Activated naive CD4-positive, alpha-beta T cell treated with anti-CD3 and anti-CD28 coated beads, Interleukin-2, amount 50 U/mL, for 72 hours (primary cell): ENCODE data around the gene OR13C8. TPM values are rescaled to one million over a fixed set of nuclear protein-coding genes. Genes with fewer than 3 reads are reported as not detected.
"Not testable (repeated sequence)": the region's sequence is repeated elsewhere in the genome, so short reads cannot be mapped to it uniquely, and the experiment has no call there.

Experiments used
- ATAC-seq, 2 donors: fragments of 150-1000 bp; cut with Tn5 transposase; 2 replicates each; pipeline ENCODE4 v1.10.0; 2021; ENCODE audit warnings: mild to moderate bottlenecking in 2 of 2, moderate library complexity in 2 of 2
- DNase-seq, 2 donors: peaks; one replicate each; pipeline ENCODE4 v3.0.0; 2021 to 2022; ENCODE audit warnings: low spot score in 2 of 2
- H3K27ac Mint-ChIP-seq, 2 donors: one replicate each; pipeline ENCODE4 v1.8.0; 2022; ENCODE audit warnings: mild to moderate bottlenecking in 2 of 2, mixed read lengths in 2 of 2
- H3K36me3 Mint-ChIP-seq, 2 donors: one replicate each; pipeline ENCODE4 v1.8.0; 2022; ENCODE audit warnings: mixed read lengths in 2 of 2
- H3K9me3 Mint-ChIP-seq, 2 donors: one replicate each; pipeline ENCODE4 v1.8.0; 2022; ENCODE audit warnings: mixed read lengths in 2 of 2
- total RNA-seq, 2 donors: library from RNA; stranded (reverse); gene quantifications; one replicate each; pipeline ENCODE4 v1.2.3, GENCODE V29; 2022

OR13C8 gene
- not detected for total RNA-seq

DNA sequence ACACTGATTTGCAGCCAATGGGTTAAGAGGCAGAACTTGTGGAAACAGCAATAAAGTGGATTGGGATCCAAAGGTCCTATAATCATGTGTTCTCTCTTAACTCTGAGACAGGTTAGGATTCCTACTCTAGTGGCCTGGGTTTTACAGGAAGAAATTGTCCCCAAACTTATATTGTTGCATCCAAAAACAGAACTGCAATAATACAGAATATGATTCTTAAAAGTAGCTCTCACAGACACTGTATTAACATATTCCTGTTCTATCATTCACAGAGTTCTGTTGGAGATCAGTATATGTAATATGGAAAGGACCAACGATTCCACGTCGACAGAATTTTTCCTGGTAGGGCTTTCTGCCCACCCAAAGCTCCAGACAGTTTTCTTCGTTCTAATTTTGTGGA, at the start of gene OR13C8:
Gene OR13C8, plus strand, starts transcription at position 301 of the 400 bp plus-strand sequence. Its CDS starts 0 bp downstream, at position 301.
- DNase-seq = no peak
- Mint-ChIP-seq H3K36me3 (no peaks in the 10 kb centered on the region), H3K9me3 (peaks cover 7 to 10% of the 10 kb centered on the region in 2 donors), H3K27ac (no peak within 1 kb of the TSS)
- ATAC-seq = no peak

GRCh38 chr9:104520241-104520640, 48.7 kb upstream of the OR13C8 start:
- H3K9me3 Mint-ChIP-seq, H3K27ac Mint-ChIP-seq, DNase-seq, H3K36me3 Mint-ChIP-seq, ATAC-seq: not testable (repeated sequence)

DNA sequence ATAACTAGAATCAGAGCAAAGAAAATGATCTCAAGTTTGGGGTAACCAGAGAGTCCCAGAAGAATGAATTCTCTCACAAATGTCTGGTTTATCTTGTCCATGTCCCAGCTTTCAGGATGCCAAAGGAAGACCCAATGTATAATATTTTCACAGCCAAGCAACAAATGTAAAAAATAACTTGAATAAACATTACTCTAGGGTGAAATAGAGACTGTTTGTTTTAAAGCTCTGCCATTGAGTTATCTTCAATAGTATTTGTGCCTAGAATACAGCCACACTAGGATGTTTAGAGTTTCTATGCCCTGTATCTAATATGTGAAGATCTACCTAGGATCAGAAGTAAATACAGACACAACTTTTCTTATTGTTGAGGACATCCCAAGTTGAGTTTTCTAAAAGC, 41.9 kb upstream of the OR13C8 start, which contains the start of gene OR13C4:
Gene OR13C4, minus strand, starts transcription at position 101 of the 400 bp plus-strand sequence. Its CDS starts 0 bp downstream, at position 101.
- ATAC-seq (no peak), DNase-seq (no peak)
- Mint-ChIP-seq H3K9me3 (peaks cover 0 to 13% of the 10 kb centered on the region in 2 donors), H3K27ac (no peak within 1 kb of the TSS), H3K36me3 (no peaks in the 10 kb centered on the region)

DNA sequence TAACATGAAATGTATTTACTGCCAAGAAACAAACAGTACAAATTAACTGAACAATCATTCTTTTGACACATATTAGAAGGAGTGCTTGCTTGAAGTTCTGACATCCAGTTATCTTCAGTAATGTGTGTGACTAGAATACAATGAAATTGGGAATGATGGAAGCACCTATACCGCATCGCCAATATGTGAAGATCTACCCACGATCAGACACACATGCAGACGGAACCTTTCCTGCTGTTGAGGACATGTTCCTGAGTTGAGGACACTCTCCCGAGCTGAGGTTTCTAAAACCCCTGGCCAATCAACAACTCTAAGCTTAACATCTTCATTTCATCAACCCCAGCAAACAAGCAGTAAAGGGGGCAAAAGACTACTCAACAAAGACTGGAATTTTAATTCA, 32.2 kb upstream of the OR13C8 start, which contains the start of gene OR13C3:
Gene OR13C3, minus strand, starts transcription at position 101 of the 400 bp plus-strand sequence. CDS start 133 bp downstream, outside the sequence.
- no peaks in the 10 kb centered on the region for H3K9me3 Mint-ChIP-seq
- no peak within 1 kb of the TSS for H3K27ac Mint-ChIP-seq
- DNase-seq (no peak), ATAC-seq (no peak)
- no peaks in the 10 kb centered on the region for H3K36me3 Mint-ChIP-seq

- H3K9me3 Mint-ChIP-seq = no peaks in the 10 kb centered on the region
- H3K36me3 Mint-ChIP-seq = no peaks in the 10 kb centered on the region
- H3K27ac Mint-ChIP-seq = no peak overlapping the region
- DNase-seq (no peak), ATAC-seq (no peak)
Observed at GRCh38 chr9:104539275-104539674, 29.7 kb upstream of the OR13C8 start.

GRCh38 chr9:104544644-104545043, 24.3 kb upstream of the OR13C8 start:
- H3K27ac Mint-ChIP-seq = no peak overlapping the region
- no peak for DNase-seq
- H3K36me3 Mint-ChIP-seq = no peaks in the 10 kb centered on the region
- ATAC-seq = no peak
- no peaks in the 10 kb centered on the region for H3K9me3 Mint-ChIP-seq

GRCh38 chr9:104553261-104553660, 15.7 kb upstream of the OR13C8 start:
- ATAC-seq (no peak), DNase-seq (no peak)
- Mint-ChIP-seq H3K36me3 (peaks cover 0 to 6% of the 10 kb centered on the region in 2 donors), H3K9me3 (peaks cover 0 to 9% of the 10 kb centered on the region in 2 donors), H3K27ac (no peak overlapping the region)

DNA sequence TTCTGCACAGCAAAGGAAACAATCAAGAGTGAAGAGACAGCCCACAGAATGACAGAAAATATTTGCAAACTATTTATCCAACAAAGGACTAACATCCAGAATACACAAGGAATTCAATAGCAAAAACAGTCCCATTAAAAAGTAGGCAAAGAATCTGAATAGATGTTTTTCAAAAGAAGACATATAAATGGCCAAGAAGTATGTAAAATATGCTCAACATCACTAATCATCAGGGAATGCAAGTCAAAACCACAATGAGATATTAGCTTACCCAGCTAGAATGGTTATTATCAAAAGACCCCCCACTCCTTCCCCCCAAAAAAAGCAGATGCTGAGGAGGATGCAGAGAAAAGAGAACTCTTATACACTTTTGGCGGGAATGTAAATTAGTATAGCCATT, 13.4 kb upstream of the OR13C8 start:
- peaks cover 0 to 9% of the 10 kb centered on the region in 2 donors for H3K9me3 Mint-ChIP-seq

GRCh38 chr9:104556830-104557634, 11.9 kb upstream of the OR13C8 start:
- no peak for ATAC-seq
- no peak for DNase-seq
- H3K9me3 Mint-ChIP-seq = peaks cover 0 to 9% of the 10 kb centered on the region in 2 donors

More for the DNA sequence above, 13.4 kb upstream of the OR13C8 start:
- peaks cover 0 to 6% of the 10 kb centered on the region in 2 donors for H3K36me3 Mint-ChIP-seq
- no peak for DNase-seq
- no peak for ATAC-seq
- H3K27ac Mint-ChIP-seq = no peak overlapping the region

GRCh38 chr9:104564358-104564757, 4.6 kb upstream of the OR13C8 start:
- DNase-seq (no peak), ATAC-seq (no peak)
- no peak overlapping the region for H3K27ac Mint-ChIP-seq
- no peaks in the 10 kb centered on the region for H3K9me3 Mint-ChIP-seq
- H3K36me3 Mint-ChIP-seq = no peaks in the 10 kb centered on the region

More at GRCh38 chr9:104556830-104557634, 11.9 kb upstream of the OR13C8 start:
- no peak overlapping the region for H3K27ac Mint-ChIP-seq
- H3K36me3 Mint-ChIP-seq = peaks cover 0 to 6% of the 10 kb centered on the region in 2 donors

GRCh38 chr9:104572612-104573011, 3.6 kb downstream of the OR13C8 start:
- peaks cover 7 to 10% of the 10 kb centered on the region in 2 donors for H3K9me3 Mint-ChIP-seq
- DNase-seq (no peak), ATAC-seq (no peak)
- no peak overlapping the region for H3K27ac Mint-ChIP-seq
- H3K36me3 Mint-ChIP-seq = no peaks in the 10 kb centered on the region

- ATAC-seq (no peak), DNase-seq (no peak)
- Mint-ChIP-seq H3K9me3 (peaks cover 7 to 10% of the 10 kb centered on the region in 2 donors), H3K27ac (no peak overlapping the region), H3K36me3 (no peaks in the 10 kb centered on the region)
Observed at GRCh38 chr9:104575456-104575855, 6.5 kb downstream of the OR13C8 start.

DNA sequence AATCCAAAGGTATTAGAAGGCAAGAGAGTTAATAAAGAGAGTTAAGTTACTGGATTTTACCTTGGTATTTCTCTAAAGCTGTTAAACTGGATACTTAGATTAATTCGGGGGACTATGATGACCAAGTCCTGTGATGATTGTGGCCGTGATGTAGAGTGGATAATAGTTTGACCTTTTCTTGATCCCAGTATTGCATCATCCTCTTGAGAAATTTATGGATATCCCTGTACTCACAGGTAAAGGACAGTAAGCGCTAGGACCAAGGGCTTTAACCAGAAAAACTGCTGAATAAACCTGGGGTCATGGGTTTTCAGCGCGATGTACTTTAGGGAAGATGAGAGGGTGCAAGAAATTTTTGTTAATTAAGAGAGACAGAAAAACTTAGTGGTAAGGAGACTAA, 8.3 kb downstream of the OR13C8 start:
- no peak for DNase-seq
- Mint-ChIP-seq H3K36me3 (no peaks in the 10 kb centered on the region), H3K9me3 (peaks cover 4 to 5% of the 10 kb centered on the region in 2 donors), H3K27ac (no peak overlapping the region)
- no peak for ATAC-seq

DNA sequence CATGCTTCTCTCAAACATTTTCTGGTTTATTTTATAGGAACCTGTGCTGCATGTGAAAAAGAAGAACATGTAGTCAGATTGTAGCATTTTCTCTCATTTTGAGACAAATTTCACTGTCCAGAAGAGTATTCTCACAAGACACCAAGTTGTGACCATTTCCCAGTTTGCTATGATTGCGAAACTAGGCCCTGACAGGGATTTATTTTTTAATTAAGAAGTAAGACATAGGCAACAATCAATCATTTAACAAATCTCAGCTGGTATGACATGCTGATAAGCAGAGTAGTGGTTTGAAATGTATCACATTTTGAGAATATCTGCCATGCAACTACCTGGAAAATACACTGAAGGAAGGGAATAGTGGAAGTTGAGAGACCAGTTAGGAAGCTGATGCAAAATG, 11.6 kb downstream of the OR13C8 start:
- DNase-seq (no peak), ATAC-seq (no peak)
- Mint-ChIP-seq H3K36me3 (no peaks in the 10 kb centered on the region), H3K9me3 (no peaks in the 10 kb centered on the region), H3K27ac (no peak overlapping the region)

- DNase-seq = no peak
- ATAC-seq = no peak
- H3K27ac Mint-ChIP-seq = no peak overlapping the region
- no peaks in the 10 kb centered on the region for H3K9me3 Mint-ChIP-seq
- no peaks in the 10 kb centered on the region for H3K36me3 Mint-ChIP-seq
Observed at GRCh38 chr9:104586496-104587180, 17.7 kb downstream of the OR13C8 start.

DNA sequence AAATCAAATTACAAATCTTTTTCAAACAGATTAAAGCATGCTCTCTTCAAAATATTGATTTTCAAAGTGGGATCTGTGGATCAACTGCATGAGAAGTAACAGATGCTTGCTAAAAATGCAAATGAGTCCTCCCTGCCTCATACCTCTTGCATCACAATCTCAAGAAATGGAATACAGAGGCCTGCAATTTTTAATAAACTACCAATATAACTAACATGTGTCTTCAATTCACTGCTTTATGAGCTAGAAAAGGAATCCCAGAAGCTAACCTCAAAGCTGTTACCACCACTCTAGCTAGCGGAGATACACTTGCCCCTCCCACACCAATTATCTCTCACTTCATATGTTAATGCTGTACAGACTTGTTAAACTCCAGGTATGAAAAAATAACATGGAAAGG, 20.7 kb downstream of the OR13C8 start:
- no peaks in the 10 kb centered on the region for H3K36me3 Mint-ChIP-seq
- H3K9me3 Mint-ChIP-seq = peaks cover 0 to 4% of the 10 kb centered on the region in 2 donors
- H3K27ac Mint-ChIP-seq = no peak overlapping the region
- DNase-seq (no peak), ATAC-seq (no peak)

DNA sequence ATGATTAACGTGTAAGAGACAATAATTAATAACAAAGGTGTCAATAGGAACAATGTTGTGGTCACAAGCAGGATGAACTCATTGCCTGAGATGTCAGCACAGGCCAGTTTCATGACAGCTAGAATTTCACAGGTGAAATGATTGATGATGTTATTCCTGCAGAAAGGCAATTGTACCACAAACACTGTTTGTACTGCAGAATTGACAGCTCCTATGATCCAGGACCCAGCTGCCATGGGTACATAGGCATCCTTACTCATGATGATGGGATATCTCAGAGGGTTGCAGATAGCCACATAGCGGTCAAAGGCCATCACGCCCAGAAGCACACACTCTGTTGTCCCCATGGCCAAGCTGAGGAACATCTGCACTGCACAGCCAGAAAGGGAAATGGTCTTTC, 29.8 kb downstream of the OR13C8 start:
- not testable (repeated sequence) for H3K27ac Mint-ChIP-seq, H3K36me3 Mint-ChIP-seq, H3K9me3 Mint-ChIP-seq, DNase-seq, ATAC-seq
